DMS53 treated with DMSO at 0.1 percent for 48 hours (cell line): ENCODE results near the gene SNX15.
"Not testable (repeated sequence)": the region's sequence is repeated elsewhere in the genome, so short reads cannot be mapped to it uniquely, and the experiment has no call there.

ENCODE experiments used
- DNase-seq: peaks from one replicate; lab custom pipeline; 2025; ENCODE audit not compliant: unreplicated experiment; lab: John Stamatoyannopoulos, UW

The SNX15 gene

GRCh38 chr11:65014726-65015227 lies 12.5 kb upstream of the SNX15 start:
- DNase-seq, result no peak

GRCh38 chr11:65016705-65017104 lies 10.5 kb upstream of the SNX15 start:
- DNase-seq, result no peak

- no peak for DNase-seq
Measured at GRCh38 chr11:65017937-65018336, 9.3 kb upstream of the SNX15 start.

GRCh38 chr11:65019824-65020223 lies 7.4 kb upstream of the SNX15 start:
- DNase-seq, result no peak

- DNase-seq, result no peak
Measured at GRCh38 chr11:65021003-65021402, 6.2 kb upstream of the SNX15 start.

- no peak for DNase-seq
Measured at GRCh38 chr11:65021509-65021908, 5.7 kb upstream of the SNX15 start.

GRCh38 chr11:65023502-65023901 lies 3.7 kb upstream of the SNX15 start:
- not testable (repeated sequence) for DNase-seq

GRCh38 chr11:65026810-65027209 lies 429 bp upstream of the SNX15 start:
- DNase-seq, result peak; percentile 56

- DNase-seq, result no peak
Measured at GRCh38 chr11:65032216-65032615, 5.0 kb downstream of the SNX15 start.

- no peak for DNase-seq
Measured at GRCh38 chr11:65034423-65034822, 7.2 kb downstream of the SNX15 start.

GRCh38 chr11:65035579-65035978 lies 8.3 kb downstream of the SNX15 start:
- no peak for DNase-seq

GRCh38 chr11:65036931-65037330 lies 9.7 kb downstream of the SNX15 start:
- DNase-seq, result no peak

- DNase-seq, result no peak
Measured at GRCh38 chr11:65040520-65040846, 13.2 kb downstream of the SNX15 start.

- DNase-seq, result peak; percentile 92
Measured at GRCh38 chr11:65040847-65041622, 13.8 kb downstream of the SNX15 start, which contains the start of gene SAC3D1. Gene SAC3D1 (plus strand): TSS chr11:65041210. CDS start chr11:65041293, 83 bp downstream.

GRCh38 chr11:65042891-65043290 lies 15.7 kb downstream of the SNX15 start:
- no peak for DNase-seq

- DNase-seq, result no peak
Measured at GRCh38 chr11:65043881-65044501, 16.8 kb downstream of the SNX15 start.

- no peak for DNase-seq
Measured at GRCh38 chr11:65045061-65045460, 17.8 kb downstream of the SNX15 start.

GRCh38 chr11:65045728-65046127 lies 18.5 kb downstream of the SNX15 start:
- DNase-seq, result no peak

- no peak for DNase-seq
Measured at GRCh38 chr11:65047581-65048422, 20.6 kb downstream of the SNX15 start.

GRCh38 chr11:65051398-65051858 lies 24.2 kb downstream of the SNX15 start:
- no peak for DNase-seq

GRCh38 chr11:65053827-65054508 lies 26.7 kb downstream of the SNX15 start:
- DNase-seq, result no peak
